Measurements from ENCODE around the gene TMEM179.
A peak's percentile ranks its signal among the peaks of the same experiment; 100 is the strongest.

Gene TMEM179

GRCh38 chr14:104585966-104586697 lies 18.4 kb downstream of the TMEM179 start:
- DNase-seq: no peak

- DNase-seq: no peak
Observed at GRCh38 chr14:104584557-104584956, 20.0 kb downstream of the TMEM179 start.

- DNase-seq: no peak
Observed at GRCh38 chr14:104583424-104584306, 20.9 kb downstream of the TMEM179 start.

- DNase-seq: no peak
Observed at GRCh38 chr14:104582662-104583061, 21.9 kb downstream of the TMEM179 start.

- no peak for DNase-seq
Observed at GRCh38 chr14:104582005-104582404, 22.6 kb downstream of the TMEM179 start.

- no peak for DNase-seq
Observed at GRCh38 chr14:104581521-104581920, 23.1 kb downstream of the TMEM179 start.

GRCh38 chr14:104580961-104581360 lies 23.6 kb downstream of the TMEM179 start:
- DNase-seq: peak; percentile 10

GRCh38 chr14:104579939-104580338 lies 24.6 kb downstream of the TMEM179 start:
- DNase-seq: peak; percentile 33

GRCh38 chr14:104579507-104579906 lies 25.1 kb downstream of the TMEM179 start, which contains the start of gene C14orf180:
Gene C14orf180, plus strand, starts transcription at chr14:104579764. Its CDS starts 6,667 bp downstream, at chr14:104586431.
- no peak for DNase-seq

- no peak for DNase-seq
Observed at GRCh38 chr14:104578321-104578720, 26.3 kb downstream of the TMEM179 start.

GRCh38 chr14:104577847-104578301 lies 26.7 kb downstream of the TMEM179 start:
- no peak for DNase-seq

GRCh38 chr14:104577426-104577825 lies 27.1 kb downstream of the TMEM179 start:
- no peak for DNase-seq

- no peak for DNase-seq
Observed at GRCh38 chr14:104576970-104577332, 27.6 kb downstream of the TMEM179 start.

- DNase-seq: no peak
Observed at GRCh38 chr14:104576232-104576969, 28.2 kb downstream of the TMEM179 start.

GRCh38 chr14:104574978-104575583 lies 29.5 kb downstream of the TMEM179 start:
- no peak for DNase-seq

- no peak for DNase-seq
Observed at GRCh38 chr14:104574536-104574935, 30.0 kb downstream of the TMEM179 start.

- no peak for DNase-seq
Observed at GRCh38 chr14:104573930-104574329, 30.6 kb downstream of the TMEM179 start.

GRCh38 chr14:104572668-104573067 lies 31.9 kb downstream of the TMEM179 start:
- no peak for DNase-seq

GRCh38 chr14:104572024-104572626 lies 32.4 kb downstream of the TMEM179 start:
- DNase-seq: no peak

GRCh38 chr14:104571246-104571645 lies 33.3 kb downstream of the TMEM179 start:
- no peak for DNase-seq

GRCh38 chr14:104569435-104569834 lies 35.1 kb downstream of the TMEM179 start:
- no peak for DNase-seq

- DNase-seq: no peak
Observed at GRCh38 chr14:104568620-104569019, 36.0 kb downstream of the TMEM179 start.

- no peak for DNase-seq
Observed at GRCh38 chr14:104567957-104568225, 36.7 kb downstream of the TMEM179 start.

Measured in NCI-H510A treated with DMSO at 0.1 percent for 48 hours (cell line).